Gastrocnemius medialis (tissue), 4 donors: ENCODE results near the gene PEMT.

ENCODE experiments used
- CTCF ChIP-seq, 5 experiments: fragments of 450-650 bp in 3 of 5; fragments of 200-600 bp in 2 of 5; sonication (generic) in 2 of 5; IDR thresholded peaks in 4 of 5; conservative IDR thresholded peaks in 1 of 5; 1 replicate in 4 of 5; 2 replicates in 1 of 5; pipeline ENCODE4 v1.5.1; 2016 to 2019; ENCODE audit warnings: antibody characterized with exemption in 5 of 5, mild to moderate bottlenecking in 3 of 5, moderate library complexity in 3 of 5
- POLR2A ChIP-seq, 2 donors: fragments of 450-650 bp; IDR thresholded peaks; one replicate each; pipeline ENCODE4 v1.6.1; 2017; ENCODE audit warnings: antibody characterized with exemption in 2 of 2, mild to moderate bottlenecking in 2 of 2, moderate library complexity in 2 of 2

GRCh38 chr17:17511293-17511741 lies 80.2 kb downstream of the PEMT start:
- TF ChIP-seq POLR2A (IDR thresholded peaks at IDR 0.05) (no peak), CTCF (IDR thresholded peaks at IDR 0.05 in 4 of 5, conservative IDR thresholded peaks at IDR 0.05 in 1 of 5) (no peak)
